Measurements from ENCODE around the gene GPR89A. TPM values are rescaled to one million over a fixed set of nuclear protein-coding genes. Genes with fewer than 3 reads are reported as not detected.
"Not testable (repeated sequence)": the region's sequence is repeated elsewhere in the genome, so short reads cannot be mapped to it uniquely, and the experiment has no call there.

The GPR89A gene
- total and polyA plus RNA-seq, 10 of the 15 experiments (the other 5 are each of a cell fraction or from before 2014, with no cell fraction given) = 15.0 to 34.8 (median 26.9) TPM

- H3K36me3 ChIP-seq (ENCODE audit: control insufficient read depth in 2 of 2, insufficient read depth in 2 of 2, low read length in 1 of 2); H4K20me1 ChIP-seq (ENCODE audit: control insufficient read depth, insufficient read depth); H3K9me3 ChIP-seq (replicated peaks; ENCODE audit: control insufficient read depth, insufficient read depth, low read length); H3K27me3 ChIP-seq (replicated peaks in 1 of 2; ENCODE audit: control insufficient read depth in 2 of 2, insufficient read depth in 2 of 2, low read length in 1 of 2); H3K79me2 ChIP-seq (ENCODE audit: control insufficient read depth, insufficient read depth, low read length); H3K4me2 ChIP-seq (ENCODE audit: control insufficient read depth, insufficient read depth); H2AFZ ChIP-seq (ENCODE audit: control insufficient read depth, low read depth, low read length); BruUV-seq (replicated peaks); SMC1A ChIA-PET (ENCODE audit: uncharacterized antibody, unreplicated experiment); H3K4me1 ChIP-seq (ENCODE audit: control insufficient read depth, insufficient read depth, low read length); FAIRE-seq; in situ Hi-C loops (cut with MboI); POLR2A ChIA-PET; H3K27ac ChIP-seq (ENCODE audit: control insufficient read depth, insufficient read depth); H3K4me3 ChIP-seq; DNase-seq (ENCODE audit: low read depth, low spot score); ATAC-seq; H3K9ac ChIP-seq (ENCODE audit: control insufficient read depth, insufficient read depth, low read length): not testable (repeated sequence)
- intact Hi-C loops (cut with micrococcal nuclease; ENCODE audit: unreplicated experiment) = loop anchor here (5.0 kb wide), 1 partner anchor 130 kb away; no protein-coding TSS in a partner anchor
- ChIA-PET CTCF (interaction anchor here (0.9 to 1.0 kb wide), 2 partner anchors 99 to 130 kb away, joined by 3 read pairs; no protein-coding TSS in a partner anchor), RAD21 (ENCODE audit: unreplicated experiment) (interaction anchor here (2.0 kb wide), 1 partner anchor 128 kb away, joined by 6 read pairs; no protein-coding TSS in a partner anchor)
- TF ChIP-seq JUNB (IDR thresholded peaks at IDR 0.05) = peak; percentile 40; the same call in 1 of the 2 replicates
Observed at GRCh38 chr1:145592347-145592746, 15.4 kb upstream of the GPR89A start.

GRCh38 chr1:145595421-145595820 lies 12.4 kb upstream of the GPR89A start:
- H3K4me1 ChIP-seq (ENCODE audit: control insufficient read depth, insufficient read depth, low read length); FAIRE-seq; POLR2A ChIA-PET; RAD21 ChIA-PET (ENCODE audit: unreplicated experiment); H3K4me3 ChIP-seq; SMC1A ChIA-PET (ENCODE audit: uncharacterized antibody, unreplicated experiment); BruUV-seq (replicated peaks); H4K20me1 ChIP-seq (ENCODE audit: control insufficient read depth, insufficient read depth); H3K9me3 ChIP-seq (replicated peaks; ENCODE audit: control insufficient read depth, insufficient read depth, low read length); H3K4me2 ChIP-seq (ENCODE audit: control insufficient read depth, insufficient read depth); H2AFZ ChIP-seq (ENCODE audit: control insufficient read depth, low read depth, low read length); H3K36me3 ChIP-seq (ENCODE audit: control insufficient read depth in 2 of 2, insufficient read depth in 2 of 2, low read length in 1 of 2); in situ Hi-C loops (cut with MboI); CTCF ChIA-PET; H3K9ac ChIP-seq (ENCODE audit: control insufficient read depth, insufficient read depth, low read length); DNase-seq (ENCODE audit: low read depth, low spot score); ATAC-seq; H3K27ac ChIP-seq (ENCODE audit: control insufficient read depth, insufficient read depth); intact Hi-C loops (cut with micrococcal nuclease; ENCODE audit: unreplicated experiment); H3K79me2 ChIP-seq (ENCODE audit: control insufficient read depth, insufficient read depth, low read length); H3K27me3 ChIP-seq (replicated peaks in 1 of 2; ENCODE audit: control insufficient read depth in 2 of 2, insufficient read depth in 2 of 2, low read length in 1 of 2): not testable (repeated sequence)

DNA sequence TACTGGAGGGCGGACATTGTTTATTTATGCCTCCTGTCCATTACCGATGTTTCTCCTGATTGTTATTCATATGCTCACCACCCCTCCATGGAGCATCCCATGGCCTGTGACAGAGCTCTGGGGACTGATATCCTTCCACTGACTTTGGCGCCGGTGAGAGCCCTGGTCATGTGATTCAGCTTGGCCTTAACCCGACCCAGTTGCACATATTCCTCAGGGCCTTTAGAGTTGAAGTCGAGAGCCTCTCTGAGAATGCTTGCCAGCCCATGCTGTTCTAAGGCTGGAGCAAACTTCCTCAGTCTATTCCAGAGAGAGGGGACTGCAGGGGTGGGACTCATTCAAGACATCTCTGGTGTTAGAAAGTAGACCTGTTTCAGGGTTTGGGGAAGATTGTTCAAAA lies 11.6 kb upstream of the GPR89A start:
- SMC1A ChIA-PET (ENCODE audit: uncharacterized antibody, unreplicated experiment); H3K27me3 ChIP-seq (replicated peaks in 1 of 2; ENCODE audit: control insufficient read depth in 2 of 2, insufficient read depth in 2 of 2, low read length in 1 of 2); POLR2A ChIA-PET; H3K9ac ChIP-seq (ENCODE audit: control insufficient read depth, insufficient read depth, low read length); H4K20me1 ChIP-seq (ENCODE audit: control insufficient read depth, insufficient read depth); intact Hi-C loops (cut with micrococcal nuclease; ENCODE audit: unreplicated experiment); FAIRE-seq; H3K4me2 ChIP-seq (ENCODE audit: control insufficient read depth, insufficient read depth); H3K27ac ChIP-seq (ENCODE audit: control insufficient read depth, insufficient read depth); BruUV-seq (replicated peaks); H3K36me3 ChIP-seq (ENCODE audit: control insufficient read depth in 2 of 2, insufficient read depth in 2 of 2, low read length in 1 of 2); H3K4me1 ChIP-seq (ENCODE audit: control insufficient read depth, insufficient read depth, low read length); H3K9me3 ChIP-seq (replicated peaks; ENCODE audit: control insufficient read depth, insufficient read depth, low read length); H2AFZ ChIP-seq (ENCODE audit: control insufficient read depth, low read depth, low read length); H3K79me2 ChIP-seq (ENCODE audit: control insufficient read depth, insufficient read depth, low read length); H3K4me3 ChIP-seq; DNase-seq (ENCODE audit: low read depth, low spot score); ATAC-seq; in situ Hi-C loops (cut with MboI): not testable (repeated sequence)
- 88% methylated on average over 6 of the region's 6 CpGs for WGBS (ENCODE audit: insufficient coverage, insufficient replicate concordance, low lambda C conversion rate, missing lambda C conversion rate)
- ChIA-PET RAD21 (ENCODE audit: unreplicated experiment) (interaction anchor here (1.2 kb wide), 1 partner anchor 125 kb away, joined by 3 read pairs; no protein-coding TSS in a partner anchor), CTCF (interaction anchor here (1.1 kb wide), 1 partner anchor 124 kb away, joined by 3 read pairs; no protein-coding TSS in a partner anchor)

- CTCF ChIA-PET; H3K4me3 ChIP-seq; ATAC-seq; POLR2A ChIA-PET; H2AFZ ChIP-seq (ENCODE audit: control insufficient read depth, low read depth, low read length); DNase-seq (ENCODE audit: low read depth, low spot score); intact Hi-C loops (cut with micrococcal nuclease; ENCODE audit: unreplicated experiment); H3K79me2 ChIP-seq (ENCODE audit: control insufficient read depth, insufficient read depth, low read length); in situ Hi-C loops (cut with MboI); H4K20me1 ChIP-seq (ENCODE audit: control insufficient read depth, insufficient read depth); H3K27me3 ChIP-seq (replicated peaks in 1 of 2; ENCODE audit: control insufficient read depth in 2 of 2, insufficient read depth in 2 of 2, low read length in 1 of 2); H3K4me1 ChIP-seq (ENCODE audit: control insufficient read depth, insufficient read depth, low read length); H3K27ac ChIP-seq (ENCODE audit: control insufficient read depth, insufficient read depth); H3K9ac ChIP-seq (ENCODE audit: control insufficient read depth, insufficient read depth, low read length); BruUV-seq (replicated peaks); FAIRE-seq; H3K36me3 ChIP-seq (ENCODE audit: control insufficient read depth in 2 of 2, insufficient read depth in 2 of 2, low read length in 1 of 2); H3K9me3 ChIP-seq (replicated peaks; ENCODE audit: control insufficient read depth, insufficient read depth, low read length): not testable (repeated sequence)
- ChIA-PET SMC1A (ENCODE audit: uncharacterized antibody, unreplicated experiment) (interaction anchor here (0.6 kb wide), 1 partner anchor 117 kb away, joined by 4 read pairs; no protein-coding TSS in a partner anchor), RAD21 (ENCODE audit: unreplicated experiment) (interaction anchor here (0.6 to 1.3 kb wide), 2 partner anchors 11 to 119 kb away, joined by 3 to 4 read pairs; no protein-coding TSS in a partner anchor)
- 8% methylated on average over 5 of the region's 5 CpGs for WGBS (ENCODE audit: insufficient coverage, insufficient replicate concordance, low lambda C conversion rate, missing lambda C conversion rate)
- H3K4me2 ChIP-seq (ENCODE audit: control insufficient read depth, insufficient read depth) = peak overlapping the region; percentile 41
Observed at GRCh38 chr1:145599426-145599825, 8.4 kb upstream of the GPR89A start.

Measured in GM12878 (cell line).